K562 (cell line): ENCODE measurements around the gene YPEL5. TPM values are rescaled to one million over a fixed set of nuclear protein-coding genes. Genes with fewer than 3 reads are reported as not detected.

Experiments
- ATAC-seq: fragments of 200-7000 bp; cut with Tn5 transposase; 3 replicates; pipeline ENCODE4 v1.9.1; 2020; ENCODE audit warnings: moderate library complexity
- BruUV-seq: library from RNA; stranded (reverse); fragments of 400-500 nt; replicated peaks from 2 replicates; lab custom pipeline; 2021; lab: Mats Ljungman, UMichigan
- CTCF ChIA-PET: fragments of 300-600 bp; formaldehyde crosslinking; extraction: SDS; loops from one replicate; lab custom pipeline; 2021; ENCODE audit warnings: low intra/inter-chr PET ratio; lab: Yijun Ruan, JAX
- POLR2A ChIA-PET: fragments of 300-600, 350-650 bp; sonication (Branson Sonifier 250); formaldehyde crosslinking; extraction: SDS; loops from one replicate; lab custom pipeline; 2021; ENCODE audit warnings: antibody characterized with exemption, inconsistent platforms; lab: Yijun Ruan, JAX
- DNase-seq, 4 experiments: peaks; one replicate each; pipeline versions ENCODE4 v3.0.0 to v3.0.0-alpha.2; 2011 to 2018; ENCODE audit warnings: low spot score in 3 of 4, mixed read lengths in 3 of 4; ENCODE audit errors: extremely low read depth in 1 of 4
- FAIRE-seq: peaks from 2 replicates; lab custom pipeline; 2011; peaks lifted over from hg19 to GRCh38; lab: Jason Lieb, UNC
- H2AFZ ChIP-seq: 2 replicates; pipeline ENCODE4 v1.6.0; 2011; ENCODE audit warnings: low read depth, low read length, control low read depth, inconsistent platforms
- H3K27ac ChIP-seq: fragments of 200-600 bp; 3 replicates; pipeline ENCODE4 v1.8.0; 2011; ENCODE audit warnings: low read depth, mild to moderate bottlenecking, control low read depth, inconsistent platforms, low read length, moderate library complexity, mixed read lengths; ENCODE audit errors: extremely low read depth
- H3K27me3 ChIP-seq, 2 experiments: fragments of 300-600 bp in 1 of 2; 2 replicates in 1 of 2; 3 replicates in 1 of 2; pipeline versions ENCODE4 v1.6.0 to v1.8.0; 2011; ENCODE audit warnings: inconsistent platforms in 2 of 2, low read length in 2 of 2, mild to moderate bottlenecking in 1 of 2, mixed read lengths in 1 of 2, moderate library complexity in 1 of 2; ENCODE audit not compliant: control insufficient read depth in 2 of 2, insufficient read depth in 2 of 2
- H3K36me3 ChIP-seq: fragments of 300-600 bp; 3 replicates; pipeline ENCODE4 v1.8.0; 2011; ENCODE audit warnings: mild to moderate bottlenecking, low read length, inconsistent platforms; ENCODE audit not compliant: control insufficient read depth, insufficient read depth
- H3K4me1 ChIP-seq, 2 experiments: fragments of 200-600 bp in 1 of 2; replicated peaks in 1 of 2; 2 replicates in 1 of 2; 3 replicates in 1 of 2; pipeline versions ENCODE4 v1.5.1 to v1.8.0; 2011; ENCODE audit warnings: inconsistent platforms in 2 of 2, low read length in 2 of 2, mild to moderate bottlenecking in 1 of 2, mixed read lengths in 1 of 2, moderate library complexity in 1 of 2; ENCODE audit not compliant: control insufficient read depth in 2 of 2, insufficient read depth in 2 of 2
- H3K4me2 ChIP-seq: 2 replicates; pipeline ENCODE4 v1.6.1; 2011; ENCODE audit warnings: low read length, control low read depth, inconsistent platforms, mixed read lengths; ENCODE audit not compliant: insufficient read depth
- H3K4me3 ChIP-seq: fragments of 200-600 bp; sonication (generic), shearing (Covaris generic); 2 replicates; pipeline ENCODE4 v1.5.1; 2016; ENCODE audit warnings: control low read depth, inconsistent platforms
- H3K79me2 ChIP-seq: fragments of 200-600 bp; 3 replicates; pipeline ENCODE4 v1.8.0; 2011; ENCODE audit warnings: low read length, inconsistent platforms; ENCODE audit not compliant: control insufficient read depth, insufficient read depth
- H3K9ac ChIP-seq, 2 experiments: 2 replicates each; pipeline versions ENCODE4 v1.6.0 to v1.6.1; 2011; ENCODE audit warnings: low read depth in 2 of 2, low read length in 2 of 2, control low read depth in 1 of 2, inconsistent platforms in 1 of 2, mild to moderate bottlenecking in 1 of 2, mixed read lengths in 1 of 2; ENCODE audit not compliant: insufficient read depth in 1 of 2
- H3K9me1 ChIP-seq: one replicate; pipeline ENCODE4 v1.6.0; 2011; ENCODE audit warnings: inconsistent platforms, mild to moderate bottlenecking, low read length, moderate library complexity; ENCODE audit not compliant: control insufficient read depth, insufficient read depth
- H3K9me3 ChIP-seq: replicated peaks from 2 replicates; pipeline ENCODE4 v1.5.1; 2011; ENCODE audit warnings: low read depth, low read length, inconsistent platforms; ENCODE audit not compliant: control insufficient read depth, insufficient read depth
- H4K20me1 ChIP-seq: replicated peaks from 2 replicates; pipeline ENCODE4 v1.6.1; 2011; ENCODE audit warnings: low read length, inconsistent platforms, mixed read lengths; ENCODE audit not compliant: control insufficient read depth, insufficient read depth
- ARID2 ChIP-seq: fragments of 450-650 bp; IDR thresholded peaks from 2 replicates; pipeline ENCODE4 v1.6.1; 2017; ENCODE audit warnings: antibody characterized with exemption, mild to moderate bottlenecking
- CC2D1A ChIP-seq: fragments of 450-650 bp; IDR thresholded peaks from 2 replicates; pipeline ENCODE4 v1.6.1; 2017; ENCODE audit warnings: mild to moderate bottlenecking
- CXXC5 ChIP-seq: fragments of 250-450 bp; sonication (Bioruptor Pico); IDR thresholded peaks from 2 replicates; pipeline ENCODE4 v1.8.0; 2022; ENCODE audit warnings: inconsistent platforms, mild to moderate bottlenecking, moderate library complexity
- DEAF1 ChIP-seq: fragments of 450-650 bp; formaldehyde crosslinking; IDR thresholded peaks from 2 replicates; pipeline ENCODE4 v1.4.0; 2020; ENCODE audit warnings: mild to moderate bottlenecking, moderate library complexity
- HINFP ChIP-seq: fragments of 450-650 bp; conservative IDR thresholded peaks from 2 replicates; pipeline ENCODE4 v1.6.1; 2016; ENCODE audit warnings: missing genetic modification characterization, low read depth, mild to moderate bottlenecking, control low read depth, missing compliant biosample characterization
- JUND ChIP-seq, 2 experiments: IDR thresholded peaks; 2 replicates in 1 of 2; 3 replicates in 1 of 2; pipeline ENCODE4 v1.6.1; 2011; ENCODE audit warnings: borderline replicate concordance in 2 of 2, low read depth in 2 of 2, low read length in 2 of 2, improper control_type of control experiment in 1 of 2, missing biosample characterization in 1 of 2, missing genetic modification characterization in 1 of 2, missing genetic modification reagents in 1 of 2
- MEIS2 ChIP-seq: fragments of 450-650 bp; IDR thresholded peaks from 2 replicates; pipeline ENCODE4 v1.6.1; 2014; ENCODE audit warnings: mild to moderate bottlenecking; ENCODE audit not compliant: partially characterized antibody
- PKNOX1 ChIP-seq: fragments of 450-650 bp; IDR thresholded peaks from 2 replicates; pipeline ENCODE4 v1.6.1; 2016
- RAD21 ChIP-seq, 2 experiments: fragments of 250-450 bp in 1 of 2; fragments of 450-650 bp in 1 of 2; sonication (Bioruptor Pico) in 1 of 2; formaldehyde crosslinking in 1 of 2; IDR thresholded peaks in 1 of 2; conservative IDR thresholded peaks in 1 of 2; 2 replicates each; pipeline versions ENCODE4 v1.4.0 to v1.8.0; 2020 to 2022; ENCODE audit warnings: mild to moderate bottlenecking in 2 of 2, moderate library complexity in 1 of 2
- RB1 ChIP-seq: fragments of 450-650 bp; IDR thresholded peaks from 2 replicates; pipeline ENCODE4 v1.6.1; 2017; ENCODE audit warnings: low read depth, mild to moderate bottlenecking
- RCOR1 ChIP-seq, 2 experiments: IDR thresholded peaks; 2 replicates each; pipeline ENCODE4 v1.6.1; 2012; ENCODE audit warnings: low read depth in 2 of 2, low read length in 2 of 2, borderline replicate concordance in 1 of 2, improper control_type of control experiment in 1 of 2
- SIN3B ChIP-seq: fragments of 450-650 bp; IDR thresholded peaks from 2 replicates; pipeline ENCODE4 v1.6.1; 2017; ENCODE audit warnings: low read depth, mild to moderate bottlenecking, moderate library complexity
- SMC3 ChIP-seq: conservative IDR thresholded peaks from 2 replicates; pipeline ENCODE4 v1.6.1; 2011; ENCODE audit warnings: low read depth, low read length, improper control_type of control experiment; ENCODE audit not compliant: insufficient read depth
- STAG1 ChIP-seq: sonication (generic); formaldehyde crosslinking; IDR thresholded peaks from 2 replicates; pipeline ENCODE4 v1.5.0; 2020; ENCODE audit warnings: missing genetic modification reagents, borderline replicate concordance
- TEAD4 ChIP-seq, 2 experiments: sonication (generic) in 1 of 2; formaldehyde crosslinking in 1 of 2; IDR thresholded peaks; 2 replicates each; pipeline versions ENCODE4 v1.6.1 to v1.8.0; 2012 to 2022; ENCODE audit warnings: borderline replicate concordance in 1 of 2, inconsistent platforms in 1 of 2, low read length in 1 of 2, mild to moderate bottlenecking in 1 of 2, missing genetic modification reagents in 1 of 2
- ZEB2 ChIP-seq: fragments of 450-650 bp; IDR thresholded peaks from 2 replicates; pipeline ENCODE4 v1.6.1; 2016
- ZNF699 ChIP-seq: fragments of 250-450 bp; sonication (Bioruptor Pico); IDR thresholded peaks from 2 replicates; pipeline ENCODE4 v1.8.0; 2021; ENCODE audit warnings: mild to moderate bottlenecking, moderate library complexity; ENCODE audit not compliant: insufficient replicate concordance
- WGBS: fragments of 100-300 bp; shearing (Covaris generic); methylation state at CpG from one replicate; pipeline ENCODE4 v1.1.6; 2016; ENCODE audit warnings: low coverage, mixed read lengths; ENCODE audit not compliant: insufficient coverage; ENCODE audit errors: missing lambda C conversion rate; 5-methylcytosine and 5-hydroxymethylcytosine counted together
- in situ Hi-C: fragments of 300-500 bp; cut with MboI; formaldehyde crosslinking; loops from 4 replicates; pipeline ENCODE4 v1.15.0; 2018; ENCODE audit warnings: inconsistent platforms, mixed read lengths
- intact Hi-C: fragments of 100-400 bp; cut with micrococcal nuclease; formaldehyde crosslinking; loops from 2 replicates; pipeline ENCODE4 v1.14.2; 2022
- polyA plus RNA-seq, 8 experiments: library from polyadenylated mRNA; depleted of rRNA in 4 of 8; stranded (reverse) in 5 of 8; unstranded in 3 of 8; fragments of >200 nt; fragmentation: Nextera tagmentation in 2 of 8; fragmentation: Illumina TruSeq in 1 of 8; extraction: Ambion mirVana in 2 of 8; extraction: Trizol in 1 of 8; gene quantifications; 2 replicates each; pipeline versions ENCODE4 v1.2.1 to v1.2.3, GENCODE V29; 2011 to 2014; ENCODE audit warnings: inconsistent platforms in 1 of 8, missing spikeins in 1 of 8
- total RNA-seq, 7 experiments: library from RNA; depleted of rRNA in 6 of 7; stranded (reverse); fragments of >200 nt in 6 of 7; fragmentation: Illumina TruSeq in 2 of 7; extraction: Trizol in 2 of 7; gene quantifications; 2 replicates each; pipeline versions ENCODE4 v1.2.1 to v1.2.3, GENCODE V29; 2011 to 2021; ENCODE audit warnings: low replicate concordance in 1 of 7

Gene YPEL5
- total and polyA plus RNA-seq, 9 of the 15 experiments (the other 6 are each of a cell fraction or from before 2014, with no cell fraction given) = 5.4 to 34.4 (median 12.3) TPM

GRCh38 chr2:30208453-30208852 is 61.6 kb downstream of the YPEL5 start:
- BruUV-seq = no TSS peak
- Histone ChIP-seq H3K79me2 (no peaks in the 10 kb centered on the region), H3K4me1 (peaks cover 2 to 3% of the 10 kb centered on the region in 2 experiments; a peak in 2 of 5 replicates), H3K4me2 (no peak overlapping the region), H2AFZ (no peak overlapping the region), H3K9me1 (no peaks in the 10 kb centered on the region), H4K20me1 (no peaks in the 10 kb centered on the region), H3K36me3 (no peaks in the 10 kb centered on the region), H3K27ac (no peak overlapping the region), H3K4me3 (no peak overlapping the region), H3K9me3 (no peaks in the 10 kb centered on the region), H3K9ac (no peak overlapping the region), H3K27me3 (no peaks in the 10 kb centered on the region)
- POLR2A ChIA-PET = interaction anchor here (1.0 to 2.0 kb wide), 6 partner anchors 13 to 46 kb away, joined by 3 to 7 read pairs (median 4); partner anchors contain the start of gene LBH
- intact Hi-C loops (loop anchor here (1.0 to 5.0 kb wide), 4 partner anchors 43 to 503 kb away; no protein-coding TSS in a partner anchor), in situ Hi-C loops (loop anchor here (5.0 kb wide), 2 partner anchors 41 to 499 kb away; no protein-coding TSS in a partner anchor)
- DNase-seq (peak; percentile 53 to 75 (median 66)), FAIRE-seq (peak; percentile 89), ATAC-seq (peak; percentile 91)
- CTCF ChIA-PET = interaction anchor here (0.6 to 4.0 kb wide), 7 partner anchors 22 to 503 kb away, joined by 3 to 35 read pairs (median 4); no protein-coding TSS in a partner anchor
- WGBS = 5% methylated on average over 2 of the region's 2 CpGs
- TF ChIP-seq TEAD4 (IDR thresholded peaks at IDR 0.05; ENCODE audit: low read length) (peak; percentile 32; the same call in 1 of the 2 replicates), TEAD4 (CRISPR knock-in tag; IDR thresholded peaks at IDR 0.05; ENCODE audit: borderline replicate concordance) (no peak), CC2D1A (peak; percentile 66; the same call in 1 of the 2 replicates), RAD21 (CRISPR knock-in tag; conservative IDR thresholded peaks at IDR 0.05 in 1 of 2, IDR thresholded peaks at IDR 0.05 in 1 of 2) (peak; percentile 95 to 97), ARID2 (peak; percentile 91), RB1 (peak; percentile 41; the same call in 1 of the 2 replicates), MEIS2 (peak; percentile 38), PKNOX1 (peak; percentile 64), HINFP (tag) (no peak), SIN3B (no peak), SMC3 (peak; percentile 87), ZEB2 (no peak), ZNF699 (CRISPR knock-in tag) (no peak), CXXC5 (CRISPR knock-in tag) (no peak), STAG1 (CRISPR knock-in tag) (peak; percentile 48; the same call in 1 of the 2 replicates), DEAF1 (CRISPR knock-in tag) (peak; percentile 93), JUND (IDR thresholded peaks at IDR 0.05; ENCODE audit: borderline replicate concordance, low read depth, low read length) (peak; percentile 22; the same call in 1 of the 2 replicates), JUND (tag; IDR thresholded peaks at IDR 0.05; ENCODE audit: borderline replicate concordance, low read depth, low read length) (no peak), RCOR1 (IDR thresholded peaks at IDR 0.05; ENCODE audit: borderline replicate concordance in 1 of 2, low read depth in 2 of 2, low read length in 2 of 2) (peak in 1 of 2 experiments; percentile 61; a peak in 1 of 4 replicates)
